ENCODE measurements around the gene CARTPT. TPM values are rescaled to one million over a fixed set of nuclear protein-coding genes. Genes with fewer than 3 reads are reported as not detected.

The CARTPT gene
- total and polyA plus RNA-seq, 2 of the 8 experiments (the other 6 are each of a cell fraction or from before 2014, with no cell fraction given): not detected

DNA sequence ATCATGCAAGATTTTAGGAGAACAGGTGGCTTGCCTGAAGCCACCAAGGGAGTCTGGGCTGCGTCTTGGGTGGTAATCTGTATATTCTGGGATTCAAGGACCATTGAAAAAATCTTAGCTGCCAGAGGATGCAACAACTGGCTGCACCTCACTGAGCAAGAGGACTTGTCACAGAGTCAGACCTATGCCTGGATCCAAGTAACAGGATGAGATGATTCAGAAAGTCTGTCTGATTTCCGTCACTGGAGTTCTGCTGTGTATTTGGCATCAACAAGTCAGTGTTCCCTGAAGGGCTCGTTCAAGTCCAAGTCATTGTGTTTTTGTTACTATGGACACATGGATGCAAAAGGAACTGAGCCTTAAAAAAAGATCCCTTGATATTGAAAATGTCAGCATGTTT is 37.8 kb upstream of the CARTPT start:
- CTCF ChIA-PET (ENCODE audit: partially characterized antibody): interaction anchor here (1.4 to 2.4 kb wide), 2 partner anchors 12 to 16 kb away, joined by 3 to 9 read pairs; no protein-coding TSS in a partner anchor
- H2BK20ac ChIP-seq (ENCODE audit: low read length): no peak overlapping the region
- TF ChIP-seq GTF2F1 (IDR thresholded peaks at IDR 0.05; ENCODE audit: borderline replicate concordance, low read depth, low read length) (no peak), CHD1 (IDR thresholded peaks at IDR 0.05; ENCODE audit: low read depth, low read length) (no peak), TAF1 (IDR thresholded peaks at IDR 0.05; ENCODE audit: low read depth, low read length) (no peak), SIX5 (IDR thresholded peaks at IDR 0.05; ENCODE audit: low read depth, low read length) (no peak), TBP (IDR thresholded peaks at IDR 0.05; ENCODE audit: low read depth, low read length) (no peak)

More for the DNA sequence above, 37.8 kb upstream of the CARTPT start:
- POLR2A ChIA-PET (ENCODE audit: partially characterized antibody): no interaction called here
- WGBS, 2 experiments (ENCODE audit: extremely low coverage in 1 of 2, insufficient coverage in 1 of 2, insufficient read length in 1 of 2, insufficient replicate concordance in 2 of 2, low coverage in 1 of 2, low lambda C conversion rate in 2 of 2, missing lambda C conversion rate in 1 of 2): 80% methylated on average over 3 of the region's 3 CpGs; no CpG with 5 or more reads in 1 of the 2 experiments
- Histone ChIP-seq H4K8ac (ENCODE audit: extremely low read depth, insufficient read depth, low read length) (no peak overlapping the region), H3K14ac (ENCODE audit: insufficient read length) (no peak overlapping the region), H3K9me3 (ENCODE audit: insufficient read depth in 2 of 2, low read depth in 1 of 2, low read length in 1 of 2) (no peaks in the 10 kb centered on the region), H3K4ac (replicated peaks; ENCODE audit: insufficient read length, low read depth, low read length) (no peak overlapping the region), H4K5ac (ENCODE audit: insufficient read length, low read depth, low read length) (no peak overlapping the region), H3K27ac (ENCODE audit: low read depth, low read length) (no peak overlapping the region), H3K27me3 (replicated peaks in 1 of 4; ENCODE audit: control insufficient read depth in 3 of 4, extremely low read depth in 1 of 4, insufficient read depth in 3 of 4, low read length in 3 of 4) (no peaks in the 10 kb centered on the region), H3K4me1 (replicated peaks in 1 of 4; ENCODE audit: control insufficient read depth in 3 of 4, insufficient read depth in 4 of 4, low read length in 3 of 4) (no peaks in the 10 kb centered on the region), H2BK12ac (ENCODE audit: low read depth, low read length) (no peak overlapping the region), H3K4me3 (ENCODE audit: extremely low read depth in 1 of 4, insufficient read depth in 2 of 4, low read depth in 3 of 4, low read length in 4 of 4) (no peak overlapping the region), H3K36me3 (ENCODE audit: control insufficient read depth in 2 of 4, insufficient read depth in 4 of 4, low read length in 3 of 4) (no peaks in the 10 kb centered on the region), H3K23me2 (ENCODE audit: low read depth, low read length) (0 out of 2 replicates have a peak, but pooled peaks cover 1% of the 10 kb centered on the region), H3K79me2 (ENCODE audit: control insufficient read depth in 1 of 2, insufficient read depth in 2 of 2, low read length in 2 of 2) (no peaks in the 10 kb centered on the region), H3K56ac (replicated peaks; ENCODE audit: insufficient read length, low read depth, low read length) (no peak overlapping the region), H2AFZ (ENCODE audit: low read length) (no peak overlapping the region), H3K23ac (ENCODE audit: insufficient read length) (no peak overlapping the region), H4K91ac (replicated peaks; ENCODE audit: insufficient read length, low read length) (no peak overlapping the region), H2BK5ac (ENCODE audit: low read depth, low read length) (no peak overlapping the region), H3K79me1 (ENCODE audit: low read depth, low read length) (no peaks in the 10 kb centered on the region), H4K20me1 (replicated peaks in 1 of 2; ENCODE audit: control insufficient read depth in 1 of 2, insufficient read depth in 2 of 2, low read length in 2 of 2) (no peaks in the 10 kb centered on the region), H3K9ac (replicated peaks in 1 of 4; ENCODE audit: extremely low read depth in 1 of 4, low read depth in 3 of 4, low read length in 3 of 4) (no peak overlapping the region), H2BK120ac (replicated peaks; ENCODE audit: low read depth, low read length) (no peak overlapping the region), H2AK5ac (ENCODE audit: low read depth, low read length) (no peak overlapping the region), H3K18ac (ENCODE audit: extremely low read depth, low read length) (no peak overlapping the region), H2BK15ac (ENCODE audit: low read length) (no peak overlapping the region), H3K4me2 (ENCODE audit: insufficient read depth in 1 of 2, low read depth in 2 of 2, low read length in 2 of 2) (no peak overlapping the region)
- DNase-seq (ENCODE audit: low read depth in 1 of 2, low spot score in 2 of 2) (no peak), FAIRE-seq (no peak)

All from H1 (cell line).